NOMO-1 (cell line): ENCODE measurements around the gene TUBB3.
A peak's percentile ranks its signal among the peaks of the same experiment; 100 is the strongest.
"Not testable (repeated sequence)": the region's sequence is repeated elsewhere in the genome, so short reads cannot be mapped to it uniquely, and the experiment has no call there.

Experiments used
- DNase-seq, 2 experiments: peaks; one replicate each; lab custom pipeline; 2025; ENCODE audit not compliant: unreplicated experiment in 2 of 2; lab: John Stamatoyannopoulos, UW

Gene TUBB3

GRCh38 chr16:89917773-89918452 lies 5.2 kb upstream of the TUBB3 start:
- peak; percentile 76 to 86 for DNase-seq

GRCh38 chr16:89918453-89919347 lies 4.4 kb upstream of the TUBB3 start, which contains the start of gene MC1R:
MC1R (plus strand) TSS chr16:89918862; CDS start chr16:89919259, 397 bp downstream.
- DNase-seq = peak in 1 of 2 experiments; percentile 6

GRCh38 chr16:89919535-89920406 lies 3.4 kb upstream of the TUBB3 start:
- no peak for DNase-seq

GRCh38 chr16:89920723-89921122 lies 2.4 kb upstream of the TUBB3 start:
- no peak for DNase-seq

- no peak for DNase-seq
Observed at GRCh38 chr16:89921131-89921701, 1.9 kb upstream of the TUBB3 start.

GRCh38 chr16:89921702-89922476 lies 1.3 kb upstream of the TUBB3 start:
- no peak for DNase-seq

- DNase-seq = peak in 1 of 2 experiments; percentile 21
Observed at GRCh38 chr16:89922477-89922883, 662 bp upstream of the TUBB3 start.

GRCh38 chr16:89923640-89924296 lies 626 bp downstream of the TUBB3 start:
- DNase-seq = no peak

- DNase-seq = peak in 1 of 2 experiments; percentile 31
Observed at GRCh38 chr16:89924297-89924924, 1.3 kb downstream of the TUBB3 start.

GRCh38 chr16:89924925-89925307 lies 1.8 kb downstream of the TUBB3 start:
- DNase-seq = no peak

- no peak for DNase-seq
Observed at GRCh38 chr16:89925596-89926079, 2.5 kb downstream of the TUBB3 start.

GRCh38 chr16:89931305-89931896 lies 8.3 kb downstream of the TUBB3 start:
- DNase-seq = no peak

- no peak for DNase-seq
Observed at GRCh38 chr16:89931964-89932363, 8.8 kb downstream of the TUBB3 start.

- not testable (repeated sequence) for DNase-seq
Observed at GRCh38 chr16:89934019-89934418, 10.9 kb downstream of the TUBB3 start.

GRCh38 chr16:89934611-89935553 lies 11.7 kb downstream of the TUBB3 start:
- no peak for DNase-seq

GRCh38 chr16:89935620-89936019 lies 12.5 kb downstream of the TUBB3 start:
- not testable (repeated sequence) for DNase-seq

GRCh38 chr16:89936034-89936433 lies 12.9 kb downstream of the TUBB3 start:
- no peak for DNase-seq
